HG03460 (cell line): ENCODE measurements around the gene ESR2.
"Not testable (repeated sequence)": the region's sequence is repeated elsewhere in the genome, so short reads cannot be mapped to it uniquely, and the experiment has no call there.

Experiments used
- ATAC-seq: cut with Tn5 transposase; IDR thresholded peaks from one replicate; pipeline ENCODE4 v1.9.1; 2021; ENCODE audit not compliant: unreplicated experiment

ESR2 gene

GRCh38 chr14:64201296-64201695 is 92.9 kb downstream of the ESR2 start:
- no peak for ATAC-seq

DNA sequence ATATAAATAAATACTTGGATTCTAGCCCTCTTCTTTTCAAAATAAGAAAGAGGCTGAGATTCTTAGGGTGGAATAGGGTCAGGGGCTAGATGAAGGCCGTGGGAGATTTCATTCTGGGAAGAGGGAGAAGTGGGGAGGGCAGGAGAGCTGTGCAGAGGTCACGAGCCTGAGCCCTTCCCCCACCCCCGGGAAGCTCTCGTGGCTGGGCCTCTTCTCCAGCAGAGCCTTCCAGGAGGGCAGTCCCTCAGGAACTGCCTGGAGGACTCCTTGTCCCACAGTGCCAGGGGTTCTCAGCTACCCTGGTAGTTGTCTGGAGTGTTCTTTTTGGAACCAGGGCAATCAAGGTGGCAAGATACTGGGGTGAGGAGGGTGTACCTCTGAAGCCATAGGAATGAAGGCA is 94.0 kb downstream of the ESR2 start:
- ATAC-seq, result no peak

GRCh38 chr14:64198486-64198885 is 95.7 kb downstream of the ESR2 start:
- no peak for ATAC-seq

- no peak for ATAC-seq
These were observed 96.2 kb downstream of the ESR2 start for GRCh38 chr14:64197996-64198395.

DNA sequence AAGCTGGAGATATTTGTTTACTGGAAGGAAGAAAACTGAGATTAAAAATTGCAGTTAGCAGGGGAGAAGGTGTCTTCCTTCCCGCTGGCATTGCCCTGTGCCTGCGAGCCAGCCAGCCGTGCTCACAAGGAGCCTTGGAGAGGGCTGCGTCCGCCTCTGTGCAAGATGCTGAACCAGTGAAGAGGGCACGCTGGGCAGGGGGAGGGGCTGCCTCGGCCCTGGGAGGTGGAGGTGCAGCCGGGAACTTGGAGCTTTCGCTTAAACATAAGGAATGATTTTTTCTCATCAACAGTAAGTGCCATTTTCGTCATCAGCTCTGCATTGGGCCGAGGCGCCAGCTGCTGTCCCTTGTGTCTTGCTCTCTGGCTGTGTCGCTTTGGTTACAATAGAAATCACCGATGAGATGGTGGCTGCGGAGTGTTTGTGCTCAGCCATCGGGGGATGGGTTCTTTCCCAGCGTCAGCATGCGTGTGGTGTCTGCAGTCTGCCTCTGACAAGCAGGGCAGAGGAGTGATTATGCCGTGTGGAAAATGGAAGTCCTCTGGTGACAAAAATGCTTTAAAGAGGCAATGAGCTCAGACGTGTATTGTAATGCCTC is 97.3 kb downstream of the ESR2 start:
- ATAC-seq, result peak; percentile 54

GRCh38 chr14:64196056-64196455 is 98.1 kb downstream of the ESR2 start:
- ATAC-seq, result no peak

- ATAC-seq, result no peak
These were observed 99.0 kb downstream of the ESR2 start for GRCh38 chr14:64195199-64195598.

GRCh38 chr14:64194404-64194803 is 99.8 kb downstream of the ESR2 start:
- ATAC-seq, result no peak

- no peak for ATAC-seq
These were observed 100.3 kb downstream of the ESR2 start for GRCh38 chr14:64193821-64194220.

DNA sequence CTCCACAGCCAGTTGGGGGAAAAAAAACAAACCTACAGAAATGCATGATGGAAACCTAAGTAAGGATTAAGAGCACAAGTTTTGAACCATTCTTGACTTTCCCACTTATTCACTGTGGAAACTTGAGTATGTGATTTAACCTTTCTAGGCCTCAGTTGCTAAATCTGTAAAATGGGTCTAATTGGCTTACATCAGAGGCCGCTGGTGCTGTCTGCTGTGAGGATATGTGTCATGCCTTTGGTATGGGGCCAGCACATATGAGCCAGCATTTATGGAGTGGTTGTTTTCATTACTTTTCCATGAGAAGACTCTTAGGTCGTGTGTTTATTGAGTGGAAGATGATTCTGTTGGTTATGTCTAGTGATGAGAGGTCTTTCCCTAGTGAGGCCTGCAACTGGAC is 102.4 kb downstream of the ESR2 start:
- no peak for ATAC-seq

DNA sequence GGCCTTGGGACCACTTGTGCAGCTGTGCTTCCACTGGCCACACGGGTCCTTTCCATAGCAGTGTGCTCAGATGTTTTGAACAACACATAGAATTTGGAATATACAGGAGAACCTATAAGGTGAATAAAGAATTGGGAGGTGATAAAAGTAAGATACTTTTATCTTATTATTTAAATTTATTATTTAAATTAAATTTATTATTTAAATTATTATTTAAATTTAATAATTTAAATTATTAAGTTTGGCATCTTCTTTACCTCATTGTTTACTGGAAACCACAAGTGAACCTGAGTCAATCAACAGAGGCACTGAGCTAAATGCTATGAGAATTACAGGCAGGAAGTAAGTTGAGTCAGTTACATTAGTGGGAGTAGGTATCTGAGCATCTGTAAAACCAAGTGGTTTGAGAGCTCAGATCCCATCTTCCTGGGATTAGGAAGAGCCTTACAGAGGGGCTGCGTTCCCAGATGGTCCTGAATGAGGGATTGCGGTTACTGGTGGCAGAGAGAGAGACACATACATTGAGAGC is 103.1 kb downstream of the ESR2 start:
- no peak for ATAC-seq

DNA sequence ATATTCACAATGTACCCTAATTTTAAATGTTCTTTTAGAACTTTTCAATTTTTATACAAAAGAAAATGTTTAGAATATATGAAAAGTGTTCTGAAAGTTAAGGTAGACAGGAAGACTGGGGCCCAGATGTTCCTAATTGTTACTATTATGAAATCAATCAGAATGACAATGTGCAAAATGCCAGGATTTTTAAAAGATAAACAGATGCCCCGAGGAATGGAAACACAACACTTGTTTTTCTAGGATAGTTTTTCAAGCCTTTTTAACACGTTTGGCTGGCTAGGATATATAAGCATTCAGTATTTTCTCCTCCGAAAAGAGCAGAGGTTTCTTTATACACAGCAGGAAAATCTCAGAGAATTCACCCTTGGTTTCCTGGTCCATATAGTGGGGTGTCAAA is 106.8 kb downstream of the ESR2 start:
- no peak for ATAC-seq

- no peak for ATAC-seq
These were observed 107.7 kb downstream of the ESR2 start for GRCh38 chr14:64186231-64187129.

GRCh38 chr14:64185184-64185583 is 109.0 kb downstream of the ESR2 start:
- no peak for ATAC-seq

GRCh38 chr14:64184103-64184729 is 110.0 kb downstream of the ESR2 start:
- no peak for ATAC-seq

DNA sequence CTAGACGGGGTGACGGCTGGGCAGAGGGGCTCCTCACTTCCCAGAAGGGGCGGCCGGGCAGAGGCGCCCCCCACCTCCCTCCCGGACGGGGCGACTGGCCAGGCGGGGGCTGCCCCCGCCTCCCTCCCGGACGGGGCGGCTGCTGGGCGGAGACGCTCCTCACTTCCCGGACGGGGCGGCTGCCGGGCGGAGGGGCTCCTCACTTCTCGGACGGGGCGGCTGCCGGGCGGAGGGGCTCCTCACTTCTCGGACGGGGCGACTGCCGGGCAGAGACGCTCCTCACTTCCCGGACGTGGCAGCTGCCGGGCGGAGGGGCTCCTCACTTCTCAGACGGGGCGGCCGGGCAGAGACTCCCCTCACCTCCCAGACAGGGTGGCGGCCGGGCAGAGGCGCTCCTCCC is 111.3 kb downstream of the ESR2 start:
- not testable (repeated sequence) for ATAC-seq

GRCh38 chr14:64178814-64179213 is 115.4 kb downstream of the ESR2 start:
- ATAC-seq, result no peak

DNA sequence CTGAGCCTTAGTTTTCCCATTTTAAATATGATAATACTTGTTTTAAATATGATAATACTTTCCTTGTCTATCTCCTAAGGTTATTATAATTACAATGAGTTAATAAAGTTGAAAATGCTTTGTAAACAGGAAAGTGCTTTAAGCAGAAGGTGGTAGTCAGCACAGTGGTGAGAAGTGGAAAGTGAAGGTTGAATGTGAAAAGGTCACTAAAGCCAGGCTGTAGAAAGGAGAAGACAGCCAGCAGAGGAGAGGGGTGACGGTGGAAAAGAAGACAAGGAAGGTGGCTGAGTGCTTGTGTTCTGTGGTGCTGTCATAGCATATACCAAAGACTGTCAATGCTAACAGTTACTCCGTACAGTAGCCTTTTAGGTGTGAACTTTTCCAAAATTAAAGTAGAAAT is 117.8 kb downstream of the ESR2 start:
- ATAC-seq, result no peak

DNA sequence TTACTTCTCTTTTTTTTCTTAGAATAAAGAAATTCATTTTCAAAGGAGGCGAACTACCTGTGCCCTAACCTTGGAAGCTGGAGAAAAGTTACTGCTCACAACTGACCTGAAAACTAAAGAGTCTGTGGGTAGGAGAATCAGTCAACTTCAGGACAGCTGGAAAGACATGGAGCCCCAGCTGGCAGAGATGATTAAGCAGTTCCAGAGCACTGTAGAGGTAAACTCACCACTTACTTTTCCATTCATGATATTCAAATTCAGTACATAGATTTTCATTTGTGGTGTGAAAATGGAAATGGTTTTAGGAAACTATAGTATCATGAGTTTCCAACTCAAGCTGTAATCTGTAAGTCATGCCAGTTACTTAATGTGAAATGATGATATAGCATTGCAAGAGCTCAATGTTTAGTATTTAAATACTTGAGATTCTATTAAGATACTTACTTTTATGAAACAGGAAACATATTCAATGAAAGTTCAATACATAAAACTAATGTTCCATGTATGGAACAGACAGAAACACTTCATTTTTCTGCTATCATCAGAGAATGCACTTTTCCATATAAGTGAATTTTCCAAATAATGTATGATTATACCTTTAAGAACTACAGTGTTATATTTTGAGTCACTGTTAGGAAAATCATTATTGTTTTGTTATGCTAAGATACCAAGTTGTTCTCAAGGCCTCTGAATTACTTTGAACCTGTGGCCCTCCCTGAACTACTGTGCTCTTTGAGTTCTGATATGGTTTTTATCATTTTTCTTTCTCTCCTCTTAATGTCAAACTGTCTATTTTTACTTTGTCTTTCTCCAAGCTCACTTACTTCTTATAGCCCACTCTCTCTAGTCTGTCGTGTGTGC is 119.0 kb downstream of the ESR2 start:
- ATAC-seq, result no peak

DNA sequence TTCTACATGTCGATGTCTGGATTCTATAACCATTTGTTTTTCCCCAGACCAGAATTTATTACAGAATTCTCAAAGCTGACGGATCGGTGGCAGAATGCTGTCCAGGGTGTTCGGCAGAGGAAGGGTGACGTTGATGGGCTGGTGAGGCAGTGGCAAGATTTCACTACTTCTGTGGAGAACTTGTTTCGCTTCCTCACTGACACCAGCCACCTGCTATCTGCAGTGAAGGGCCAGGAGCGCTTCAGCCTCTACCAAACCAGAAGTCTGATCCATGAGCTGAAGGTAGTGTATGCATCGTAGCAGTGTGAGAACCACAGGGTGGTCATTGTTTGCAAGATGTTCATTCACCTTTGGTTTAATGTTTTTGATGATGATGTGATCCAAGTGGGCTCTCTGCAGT is 124.0 kb downstream of the ESR2 start:
- ATAC-seq, result no peak

GRCh38 chr14:64159588-64159987 is 134.6 kb downstream of the ESR2 start:
- no peak for ATAC-seq
